Neural cell (in vitro differentiated cells): ENCODE data around the gene BTBD19. TPM values are rescaled to one million over a fixed set of nuclear protein-coding genes. Genes with fewer than 3 reads are reported as not detected.

ENCODE experiments used
- H2AFZ ChIP-seq: fragments of 200-600, 300-800 bp; sonication (generic), shearing (Covaris generic); 2 replicates; pipeline ENCODE4 v1.6.0; 2014; ENCODE audit warnings: low read depth, mild to moderate bottlenecking, antibody characterized with exemption, low read length, moderate library complexity
- H3F3A ChIP-seq: fragments of 200-600 bp; shearing (Covaris generic); 2 replicates; pipeline ENCODE4 v1.6.1; 2016; ENCODE audit warnings: mild to moderate bottlenecking, moderate library complexity, mixed read lengths, antibody characterized with exemption, low read length; ENCODE audit not compliant: insufficient read depth, poor library complexity, severe bottlenecking
- H3K27ac ChIP-seq: fragments of 200-600, 300-800 bp; sonication (generic), shearing (Covaris generic); 2 replicates; pipeline ENCODE4 v1.5.1; 2014; ENCODE audit warnings: mild to moderate bottlenecking, low read length, moderate library complexity
- H3K27me3 ChIP-seq: fragments of 300-800, 200-600 bp; sonication (generic), shearing (Covaris generic); 2 replicates; pipeline ENCODE4 v1.6.0; 2014; ENCODE audit warnings: mild to moderate bottlenecking, low read depth, low read length, moderate library complexity; ENCODE audit not compliant: insufficient read depth
- H3K36me3 ChIP-seq: fragments of 300-800, 200-600 bp; sonication (generic), shearing (Covaris generic); 2 replicates; pipeline ENCODE4 v1.5.1; 2014; ENCODE audit warnings: mild to moderate bottlenecking, antibody characterized with exemption, low read length, moderate library complexity; ENCODE audit not compliant: insufficient read depth
- H3K4me2 ChIP-seq: fragments of 300-800, 200-600 bp; sonication (generic), shearing (Covaris generic); 2 replicates; pipeline ENCODE4 v1.6.0; 2014; ENCODE audit warnings: mild to moderate bottlenecking, low read length
- H3K4me3 ChIP-seq: fragments of 300-800, 200-600 bp; sonication (generic), shearing (Covaris generic); 2 replicates; pipeline ENCODE4 v1.5.1; 2014; ENCODE audit warnings: mild to moderate bottlenecking, low read length, moderate library complexity
- H3K79me2 ChIP-seq: fragments of 200-600 bp; shearing (Covaris generic); replicated peaks from 2 replicates; pipeline ENCODE4 v1.6.0; 2014; ENCODE audit warnings: mild to moderate bottlenecking, low read length, moderate library complexity; ENCODE audit not compliant: insufficient read depth
- H3K9ac ChIP-seq: fragments of 300-800, 200-600 bp; sonication (generic), shearing (Covaris generic); 2 replicates; pipeline ENCODE4 v1.6.1; 2016; ENCODE audit warnings: mild to moderate bottlenecking, low read length, mixed read lengths
- H3K9me2 ChIP-seq: fragments of 200-600 bp; shearing (Covaris generic); 2 replicates; pipeline ENCODE4 v1.6.1; 2016; ENCODE audit warnings: mild to moderate bottlenecking, low read length, mixed read lengths; ENCODE audit not compliant: insufficient read depth
- H3K9me3 ChIP-seq: fragments of 200-600, 300-800 bp; sonication (generic), shearing (Covaris generic); 2 replicates; pipeline ENCODE4 v1.6.1; 2016; ENCODE audit warnings: mild to moderate bottlenecking, mixed run types, low read length, moderate library complexity, mixed read lengths
- H4K20me1 ChIP-seq: fragments of 200-600 bp; shearing (Covaris generic); 2 replicates; pipeline ENCODE4 v1.6.1; 2016; ENCODE audit warnings: mild to moderate bottlenecking, mixed run types; ENCODE audit not compliant: insufficient read depth
- CTCF ChIP-seq: fragments of 450-650 bp; IDR thresholded peaks from 2 replicates; pipeline ENCODE4 v1.5.1; 2014; ENCODE audit warnings: antibody characterized with exemption, mild to moderate bottlenecking, moderate library complexity; ENCODE audit not compliant: poor library complexity, severe bottlenecking
- EP300 ChIP-seq: fragments of 450-650 bp; conservative IDR thresholded peaks from 2 replicates; pipeline ENCODE4 v1.6.1; 2014; ENCODE audit warnings: antibody characterized with exemption, mild to moderate bottlenecking, moderate library complexity; ENCODE audit not compliant: poor library complexity, severe bottlenecking
- EZH2 ChIP-seq: fragments of 200-600, 300-800 bp; shearing (Covaris generic), sonication (generic); IDR thresholded peaks from 2 replicates; pipeline ENCODE4 v1.6.1; 2014; ENCODE audit warnings: antibody characterized with exemption, low read length, borderline replicate concordance, mild to moderate bottlenecking; ENCODE audit not compliant: insufficient read depth, poor library complexity, severe bottlenecking
- MXI1 ChIP-seq: fragments of 450-650 bp; conservative IDR thresholded peaks from 2 replicates; pipeline ENCODE4 v1.6.1; 2014; ENCODE audit warnings: antibody characterized with exemption, mild to moderate bottlenecking; ENCODE audit not compliant: poor library complexity, severe bottlenecking
- POLR2AphosphoS5 ChIP-seq: IDR thresholded peaks from 2 replicates; pipeline ENCODE4 v1.6.1; 2012
- RAD21 ChIP-seq: fragments of 450-650 bp; conservative IDR thresholded peaks from 2 replicates; pipeline ENCODE4 v1.6.1; 2014; ENCODE audit warnings: antibody characterized with exemption, mild to moderate bottlenecking, moderate library complexity
- REST ChIP-seq: IDR thresholded peaks from 2 replicates; pipeline ENCODE4 v1.6.1; 2012; ENCODE audit warnings: borderline replicate concordance
- SMC3 ChIP-seq: fragments of 450-650 bp; conservative IDR thresholded peaks from 2 replicates; pipeline ENCODE4 v1.6.1; 2014; ENCODE audit warnings: antibody characterized with exemption, mild to moderate bottlenecking, moderate library complexity; ENCODE audit not compliant: poor library complexity
- TAF1 ChIP-seq: IDR thresholded peaks from 2 replicates; pipeline ENCODE4 v1.6.1; 2012; ENCODE audit warnings: low read depth
- polyA plus RNA-seq: library from polyadenylated mRNA; depleted of rRNA; stranded (reverse); fragments of >200 nt; gene quantifications from 2 replicates; pipeline ENCODE4 v1.2.3, GENCODE V29; 2014

Gene BTBD19
- polyA plus RNA-seq, 1 donor from 2014 or later, result not detected

- Histone ChIP-seq H3K9ac (peak overlapping the region; percentile 68), H2AFZ (peak overlapping the region; percentile 45), H3K9me3 (no peaks in the 10 kb centered on the region), H3K79me2 (no peaks in the 10 kb centered on the region), H3K9me2 (no peaks in the 10 kb centered on the region), H3F3A (no peaks in the 10 kb centered on the region), H3K27me3 (no peaks in the 10 kb centered on the region), H3K4me3 (peak overlapping the region; percentile 89), H3K4me2 (peak overlapping the region; percentile 39), H3K27ac (peak overlapping the region; percentile 39), H3K36me3 (no peaks in the 10 kb centered on the region), H4K20me1 (no peaks in the 10 kb centered on the region)
- TF ChIP-seq CTCF (peak; percentile 11), MXI1 (no peak)
Measured at GRCh38 chr1:44801491-44802305, 6.6 kb upstream of the BTBD19 start.

- H3K79me2 ChIP-seq, result no peaks in the 10 kb centered on the region
- H2AFZ ChIP-seq, result peak overlapping the region; percentile 45
- TF ChIP-seq POLR2AphosphoS5 (peak; percentile 89), EP300 (peak; percentile 71), REST (peak; percentile 31), MXI1 (no peak), TAF1 (no peak), CTCF (no peak), EZH2 (no peak), RAD21 (no peak), SMC3 (no peak)
Measured at GRCh38 chr1:44802306-44803061, 5.8 kb upstream of the BTBD19 start.

More at GRCh38 chr1:44802306-44803061, 5.8 kb upstream of the BTBD19 start:
- H3K27me3 ChIP-seq, result no peaks in the 10 kb centered on the region
- H4K20me1 ChIP-seq, result no peaks in the 10 kb centered on the region
- H3K9me2 ChIP-seq, result no peaks in the 10 kb centered on the region
- no peaks in the 10 kb centered on the region for H3F3A ChIP-seq
- H3K9ac ChIP-seq, result peak overlapping the region; percentile 68
- peak overlapping the region; percentile 39 for H3K4me2 ChIP-seq
- H3K4me3 ChIP-seq, result peak overlapping the region; percentile 89
- peak overlapping the region; percentile 39 for H3K27ac ChIP-seq
- no peaks in the 10 kb centered on the region for H3K9me3 ChIP-seq
- H3K36me3 ChIP-seq, result no peaks in the 10 kb centered on the region
